Measurements from ENCODE around the gene COL4A2.

- TF ChIP-seq GATA3 (IDR thresholded peaks at IDR 0.05; ENCODE audit: borderline replicate concordance), result no peak
- TF ChIP-seq REST (IDR thresholded peaks at IDR 0.05), result no peak
- TF ChIP-seq CTCF (IDR thresholded peaks at IDR 0.05), result no peak
- TF ChIP-seq NR3C1 (IDR thresholded peaks at IDR 0.05), result no peak
- no peak for TF ChIP-seq SMC3 (IDR thresholded peaks at IDR 0.05)
- no peak for TF ChIP-seq EP300 (IDR thresholded peaks at IDR 0.05)
- no peak for TF ChIP-seq POLR2A (IDR thresholded peaks at IDR 0.05; ENCODE audit: low read length)
Measured at GRCh38 chr13:110345701-110346100, 38.6 kb downstream of the COL4A2 start.
